Epithelial cell of proximal tubule (primary cell): Measurements from ENCODE around the gene CFH. TPM values are rescaled to one million over a fixed set of nuclear protein-coding genes. Genes with fewer than 3 reads are reported as not detected.

Experiments used
- DNase-seq: peaks from one replicate; pipeline ENCODE4 v3.0.0-alpha.2; 2011; ENCODE audit warnings: low read depth
- H3K4me3 ChIP-seq: 2 replicates; pipeline ENCODE4 v1.5.1; 2011; ENCODE audit warnings: low read depth, mild to moderate bottlenecking, low read length
- CTCF ChIP-seq: conservative IDR thresholded peaks from 2 replicates; pipeline ENCODE4 v1.5.1; 2012; ENCODE audit warnings: low read depth, mild to moderate bottlenecking, low read length
- total RNA-seq: library from RNA; depleted of rRNA; stranded (reverse); fragments of >200 nt; gene quantifications from 2 replicates; pipeline ENCODE4 v1.2.3, GENCODE V29; 2015

CFH gene
- total RNA-seq, 1 donor from 2014 or later, result 9.2 TPM

DNA sequence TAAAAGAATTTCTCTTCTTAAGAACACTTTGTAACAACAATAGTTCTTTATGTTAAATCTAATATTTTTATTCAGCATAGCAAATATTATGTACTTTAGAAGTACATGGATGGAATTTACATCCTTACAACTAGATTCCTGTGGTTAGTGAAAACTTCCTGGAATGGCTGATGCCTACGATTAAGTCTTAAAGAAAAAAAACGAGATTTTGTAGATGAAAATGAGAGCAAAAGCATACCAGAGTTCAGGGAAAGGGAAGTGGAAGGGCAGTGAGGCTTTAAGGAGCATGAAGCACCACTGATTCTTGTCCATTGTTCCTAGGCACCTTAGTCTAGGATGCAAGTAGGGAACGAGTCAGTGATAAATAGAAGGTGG, 26.7 kb downstream of the CFH start:
- TF ChIP-seq CTCF, result no peak
- no peak overlapping the region for H3K4me3 ChIP-seq
- DNase-seq, result no peak

GRCh38 chr1:196680107-196680506, 28.3 kb downstream of the CFH start:
- no peak overlapping the region for H3K4me3 ChIP-seq
- no peak for TF ChIP-seq CTCF
- no peak for DNase-seq

GRCh38 chr1:196684476-196684875, 32.6 kb downstream of the CFH start:
- no peak for DNase-seq
- no peak overlapping the region for H3K4me3 ChIP-seq
- TF ChIP-seq CTCF, result no peak

DNA sequence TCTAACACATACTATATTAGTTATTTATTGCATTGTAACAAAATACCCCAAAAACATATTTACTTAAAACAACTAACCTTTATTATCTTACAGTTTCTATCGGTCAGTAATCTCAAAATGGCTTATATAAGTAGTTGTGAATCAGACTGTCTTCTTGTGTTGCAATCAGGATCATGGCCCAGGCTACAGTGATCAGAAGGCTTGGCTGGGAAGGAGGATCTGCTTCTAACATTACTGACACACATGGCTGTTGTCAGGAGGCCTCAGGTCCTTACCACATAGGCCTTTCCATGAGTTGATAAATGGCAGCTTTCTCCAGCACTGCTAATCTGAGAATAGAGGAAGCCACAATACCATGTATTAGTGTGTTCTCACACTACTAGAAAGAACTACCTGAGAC, 33.7 kb downstream of the CFH start:
- no peak for TF ChIP-seq CTCF
- no peak for DNase-seq
- H3K4me3 ChIP-seq, result no peak overlapping the region

DNA sequence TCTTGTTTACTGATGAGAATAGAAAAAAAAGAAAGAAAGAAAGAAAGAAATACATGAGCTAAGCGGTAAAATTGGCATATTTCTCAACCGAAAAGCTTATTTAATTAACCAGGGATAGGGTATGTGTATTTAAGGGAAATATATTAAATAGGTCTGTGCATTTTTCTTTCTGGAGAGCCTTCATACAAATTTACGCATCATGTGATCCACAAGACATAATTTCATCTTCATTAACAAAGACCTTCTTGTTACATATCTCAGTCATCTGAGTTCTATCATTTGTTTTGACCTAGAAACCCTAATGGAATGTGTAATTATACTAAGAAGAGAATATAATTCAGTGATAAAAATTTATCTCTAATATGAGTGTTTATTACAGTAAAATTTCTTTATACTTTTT, 37.2 kb downstream of the CFH start:
- H3K4me3 ChIP-seq, result no peak overlapping the region
- TF ChIP-seq CTCF, result no peak
- no peak for DNase-seq

DNA sequence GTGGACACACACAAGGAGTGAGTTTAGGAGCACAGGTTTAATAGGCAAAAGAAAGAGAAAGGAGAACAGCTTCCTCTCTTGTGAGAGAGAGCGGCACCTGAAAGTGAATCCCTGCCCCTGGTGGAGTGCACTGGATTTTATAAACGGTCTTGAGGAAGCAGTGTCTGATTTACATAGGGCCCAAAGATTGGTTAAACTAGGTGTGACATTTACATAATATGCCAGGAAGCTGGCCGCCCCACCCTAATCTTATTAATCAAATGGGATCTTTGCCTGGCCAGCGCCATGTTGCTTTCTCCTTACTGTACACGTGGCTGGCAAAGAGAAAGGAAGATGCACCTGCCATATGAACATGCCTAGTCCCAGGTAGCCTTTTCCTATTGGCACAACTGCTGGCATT, 38.7 kb downstream of the CFH start:
- TF ChIP-seq CTCF, result no peak
- no peak for DNase-seq
- no peak overlapping the region for H3K4me3 ChIP-seq

GRCh38 chr1:196698993-196699392, 47.1 kb downstream of the CFH start:
- H3K4me3 ChIP-seq, result no peak overlapping the region
- no peak for TF ChIP-seq CTCF

More at GRCh38 chr1:196698993-196699392, 47.1 kb downstream of the CFH start:
- no peak for DNase-seq
